Activated CD8-positive, alpha-beta memory T cell treated with anti-CD3 and anti-CD28 coated beads for 36 hours (primary cell): ENCODE results near the gene AMPD1. TPM values are rescaled to one million over a fixed set of nuclear protein-coding genes. Genes with fewer than 3 reads are reported as not detected.

Experiments
- CTCF ChIA-PET: fragments of 350-600 bp; sonication (Branson Sonifier 250); formaldehyde crosslinking; loops from one replicate; lab custom pipeline; 2021; ENCODE audit warnings: antibody characterized with exemption; lab: Charles Lee
- POLR2A ChIA-PET: fragments of 350-600 bp; sonication (Branson Sonifier 250); formaldehyde crosslinking; loops from one replicate; lab custom pipeline; 2021; ENCODE audit warnings: antibody characterized with exemption; lab: Charles Lee
- total RNA-seq, 2 experiments: library from RNA; stranded (reverse); gene quantifications; one replicate each; pipeline ENCODE4 v1.2.3, GENCODE V29; 2021

Gene AMPD1
- total RNA-seq, 2 experiments from 2014 or later, result not detected

- POLR2A ChIA-PET, result no interaction called here
- CTCF ChIA-PET, result no interaction called here
Measured at GRCh38 chr1:114702737-114703136, 7.4 kb upstream of the AMPD1 start.

GRCh38 chr1:114701931-114702330, 6.6 kb upstream of the AMPD1 start:
- CTCF ChIA-PET, result no interaction called here

GRCh38 chr1:114700036-114700600, 4.8 kb upstream of the AMPD1 start:
- ChIA-PET POLR2A (interaction anchor here (0.6 kb wide), 1 partner anchor 51 kb away, joined by 3 read pairs; no protein-coding TSS in a partner anchor), CTCF (no interaction called here)

More at GRCh38 chr1:114701931-114702330, 6.6 kb upstream of the AMPD1 start:
- POLR2A ChIA-PET, result no interaction called here

GRCh38 chr1:114696810-114697209, 1.5 kb upstream of the AMPD1 start:
- ChIA-PET CTCF (no interaction called here), POLR2A (no interaction called here)

GRCh38 chr1:114694540-114695310, 621 bp downstream of the AMPD1 start:
- ChIA-PET CTCF (no interaction called here), POLR2A (no interaction called here)

GRCh38 chr1:114692947-114693346, 2.4 kb downstream of the AMPD1 start:
- ChIA-PET CTCF (no interaction called here), POLR2A (no interaction called here)

- ChIA-PET POLR2A (no interaction called here), CTCF (no interaction called here)
Measured at GRCh38 chr1:114691061-114691460, 4.3 kb downstream of the AMPD1 start.

GRCh38 chr1:114690148-114690547, 5.2 kb downstream of the AMPD1 start:
- CTCF ChIA-PET, result no interaction called here
- POLR2A ChIA-PET, result no interaction called here

GRCh38 chr1:114688526-114688925, 6.8 kb downstream of the AMPD1 start:
- ChIA-PET POLR2A (no interaction called here), CTCF (no interaction called here)

GRCh38 chr1:114685851-114686250, 9.5 kb downstream of the AMPD1 start:
- ChIA-PET POLR2A (no interaction called here), CTCF (no interaction called here)

- ChIA-PET CTCF (no interaction called here), POLR2A (no interaction called here)
Measured at GRCh38 chr1:114677691-114678090, 17.7 kb downstream of the AMPD1 start.

GRCh38 chr1:114676115-114676514, 19.2 kb downstream of the AMPD1 start:
- CTCF ChIA-PET, result no interaction called here
- POLR2A ChIA-PET, result interaction anchor here (0.6 kb wide), 1 partner anchor 15 kb away, joined by 6 read pairs; no protein-coding TSS in a partner anchor

GRCh38 chr1:114671939-114672275, 23.4 kb downstream of the AMPD1 start:
- CTCF ChIA-PET, result no interaction called here
- POLR2A ChIA-PET, result no interaction called here

- POLR2A ChIA-PET, result no interaction called here
Measured at GRCh38 chr1:114671011-114671938, 24.1 kb downstream of the AMPD1 start.

GRCh38 chr1:114670083-114671010, 25.0 kb downstream of the AMPD1 start:
- POLR2A ChIA-PET, result interaction anchor here (0.5 to 0.6 kb wide), 2 partner anchors 160 to 220 kb away, joined by 3 read pairs; no protein-coding TSS in a partner anchor

More at GRCh38 chr1:114671011-114671938, 24.1 kb downstream of the AMPD1 start:
- CTCF ChIA-PET, result no interaction called here

GRCh38 chr1:114669562-114670082, 25.7 kb downstream of the AMPD1 start, which contains the start of gene DENND2C:
DENND2C (minus strand) TSS chr1:114670049; CDS start chr1:114625984, 44,065 bp downstream.
- CTCF ChIA-PET, result no interaction called here
- POLR2A ChIA-PET, result interaction anchor here (0.6 kb wide), 1 partner anchor 220 kb away, joined by 3 read pairs; no protein-coding TSS in a partner anchor

More at GRCh38 chr1:114670083-114671010, 25.0 kb downstream of the AMPD1 start:
- CTCF ChIA-PET, result no interaction called here

GRCh38 chr1:114668784-114669561, 26.4 kb downstream of the AMPD1 start:
- CTCF ChIA-PET, result interaction anchor here (1.1 kb wide), 1 partner anchor 443 kb away, joined by 3 read pairs; no protein-coding TSS in a partner anchor

More at GRCh38 chr1:114668784-114669561, 26.4 kb downstream of the AMPD1 start:
- POLR2A ChIA-PET, result no interaction called here
